SK-N-MC (cell line): ENCODE data around the gene PAK1.

Experiments
- EZH2 ChIP-seq: fragments of 200-600 bp; sonication (generic); IDR thresholded peaks from one replicate; pipeline ENCODE4 v1.6.1; 2017; ENCODE audit warnings: antibody characterized with exemption
- POLR2AphosphoS5 ChIP-seq: IDR thresholded peaks from 2 replicates; pipeline ENCODE4 v1.6.1; 2012; ENCODE audit warnings: mild to moderate bottlenecking, low read depth, low read length, borderline replicate concordance

GRCh38 chr11:77412814-77413213, 61.1 kb downstream of the PAK1 start:
- TF ChIP-seq POLR2AphosphoS5 (no peak), EZH2 (no peak)
